ENCODE results near the gene MAMLD1.

DNA sequence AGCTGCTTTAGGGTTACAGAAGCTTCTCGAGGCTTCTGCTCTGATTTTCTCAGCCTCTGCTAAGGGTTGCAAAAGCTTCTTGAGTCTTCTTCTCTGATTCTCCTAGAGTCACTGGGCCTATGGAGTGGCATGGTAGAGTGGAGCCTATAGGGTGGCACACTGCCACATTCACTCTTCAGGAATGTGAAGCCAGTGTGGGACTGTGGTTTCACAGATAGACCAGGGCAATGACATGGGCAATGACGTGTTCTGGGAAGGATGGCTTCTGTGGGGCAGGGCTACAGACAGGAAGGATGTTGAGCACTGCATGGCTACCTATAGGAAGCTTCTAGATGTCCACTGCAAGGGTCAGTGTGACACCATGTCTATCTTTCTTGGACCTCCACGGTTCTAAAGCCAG lies 11.0 kb upstream of the MAMLD1 start:
- TF ChIP-seq POLR2AphosphoS5 (IDR thresholded peaks at IDR 0.05) (no peak), POLR2A (IDR thresholded peaks at IDR 0.05) (no peak)

Data from gastroesophageal sphincter (tissue), 2 donors.